Adipocyte (in vitro differentiated cells): ENCODE data around the gene CADPS2.
A peak's percentile ranks its signal among the peaks of the same experiment; 100 is the strongest.

ENCODE experiments used
- DNase-seq: peaks from one replicate; pipeline ENCODE4 v3.0.0-alpha.2; 2015; ENCODE audit warnings: low read depth
- H3K27me3 ChIP-seq: replicated peaks from 2 replicates; pipeline ENCODE4 v1.7.0; 2013; ENCODE audit warnings: mild to moderate bottlenecking, low read length, moderate library complexity; ENCODE audit not compliant: control insufficient read depth, insufficient read depth
- H3K36me3 ChIP-seq: 2 replicates; pipeline ENCODE4 v1.7.0; 2013; ENCODE audit warnings: low read length, mild to moderate bottlenecking, moderate library complexity; ENCODE audit not compliant: control insufficient read depth, insufficient read depth, severe bottlenecking
- H3K4me1 ChIP-seq: 2 replicates; pipeline ENCODE4 v1.7.0; 2013; ENCODE audit warnings: mild to moderate bottlenecking, low read length, moderate library complexity; ENCODE audit not compliant: control insufficient read depth, insufficient read depth
- H3K4me3 ChIP-seq: 2 replicates; pipeline ENCODE4 v1.7.0; 2013; ENCODE audit warnings: mild to moderate bottlenecking, low read length, moderate library complexity
- H3K9ac ChIP-seq: 2 replicates; pipeline ENCODE4 v1.7.0; 2013; ENCODE audit warnings: mild to moderate bottlenecking, low read length, moderate library complexity
- H3K9me3 ChIP-seq: 2 replicates; pipeline ENCODE4 v1.7.0; 2013; ENCODE audit warnings: mild to moderate bottlenecking, low read length, moderate library complexity; ENCODE audit not compliant: control insufficient read depth

Gene CADPS2

GRCh38 chr7:122887198-122887597 is 938 bp upstream of the CADPS2 start:
- no peaks in the 10 kb centered on the region for H3K36me3 ChIP-seq
- peak overlapping the region; percentile 92 for H3K4me3 ChIP-seq
- peak overlapping the region; percentile 83 for H3K9ac ChIP-seq
- H3K27me3 ChIP-seq = no peaks in the 10 kb centered on the region
- DNase-seq = peak; percentile 91
- H3K4me1 ChIP-seq = peaks cover 6% of the 10 kb centered on the region
- H3K9me3 ChIP-seq = no peaks in the 10 kb centered on the region

GRCh38 chr7:122885583-122886356 is 490 bp downstream of the CADPS2 start:
- peaks cover 6% of the 10 kb centered on the region for H3K4me1 ChIP-seq
- peak overlapping the region; percentile 92 for H3K4me3 ChIP-seq
- H3K36me3 ChIP-seq = no peaks in the 10 kb centered on the region
- H3K27me3 ChIP-seq = no peaks in the 10 kb centered on the region
- H3K9ac ChIP-seq = peak overlapping the region; percentile 83
- no peaks in the 10 kb centered on the region for H3K9me3 ChIP-seq
- peak; percentile 75 for DNase-seq

- no peaks in the 10 kb centered on the region for H3K9me3 ChIP-seq
- H3K4me1 ChIP-seq = peaks cover 6% of the 10 kb centered on the region
- DNase-seq = no peak
- no peak overlapping the region for H3K9ac ChIP-seq
- no peaks in the 10 kb centered on the region for H3K36me3 ChIP-seq
- H3K27me3 ChIP-seq = no peaks in the 10 kb centered on the region
- H3K4me3 ChIP-seq = no peak overlapping the region
These were observed 2.1 kb downstream of the CADPS2 start for GRCh38 chr7:122884186-122884585.

GRCh38 chr7:122883049-122883680 is 3.1 kb downstream of the CADPS2 start:
- no peak for DNase-seq
- Histone ChIP-seq H3K36me3 (no peaks in the 10 kb centered on the region), H3K4me3 (no peak overlapping the region), H3K9me3 (no peaks in the 10 kb centered on the region), H3K4me1 (peaks cover 6% of the 10 kb centered on the region), H3K27me3 (no peaks in the 10 kb centered on the region), H3K9ac (no peak overlapping the region)

GRCh38 chr7:122881324-122881723 is 4.9 kb downstream of the CADPS2 start:
- Histone ChIP-seq H3K4me1 (peaks cover 6% of the 10 kb centered on the region), H3K36me3 (no peaks in the 10 kb centered on the region), H3K9me3 (no peaks in the 10 kb centered on the region), H3K4me3 (no peak overlapping the region), H3K27me3 (no peaks in the 10 kb centered on the region), H3K9ac (no peak overlapping the region)
- DNase-seq = no peak

- H3K9me3 ChIP-seq = peaks cover 32% of the 10 kb centered on the region
- H3K9ac ChIP-seq = no peak overlapping the region
- no peaks in the 10 kb centered on the region for H3K36me3 ChIP-seq
- H3K4me1 ChIP-seq = no peaks in the 10 kb centered on the region
- no peaks in the 10 kb centered on the region for H3K27me3 ChIP-seq
- H3K4me3 ChIP-seq = no peak overlapping the region
- no peak for DNase-seq
These were observed 17.0 kb downstream of the CADPS2 start for GRCh38 chr7:122869260-122869659.

GRCh38 chr7:122867471-122867980 is 18.7 kb downstream of the CADPS2 start:
- H3K9me3 ChIP-seq = peaks cover 32% of the 10 kb centered on the region
- no peak for DNase-seq
- no peak overlapping the region for H3K9ac ChIP-seq
- H3K36me3 ChIP-seq = no peaks in the 10 kb centered on the region
- no peaks in the 10 kb centered on the region for H3K4me1 ChIP-seq
- H3K4me3 ChIP-seq = no peak overlapping the region
- H3K27me3 ChIP-seq = no peaks in the 10 kb centered on the region

- no peaks in the 10 kb centered on the region for H3K36me3 ChIP-seq
- no peak overlapping the region for H3K9ac ChIP-seq
- DNase-seq = no peak
- H3K9me3 ChIP-seq = peaks cover 25% of the 10 kb centered on the region
- H3K27me3 ChIP-seq = no peaks in the 10 kb centered on the region
- no peak overlapping the region for H3K4me3 ChIP-seq
- no peaks in the 10 kb centered on the region for H3K4me1 ChIP-seq
These were observed 21.4 kb downstream of the CADPS2 start for GRCh38 chr7:122864838-122865237.

- peak; percentile 68 for DNase-seq
- no peaks in the 10 kb centered on the region for H3K27me3 ChIP-seq
- no peak overlapping the region for H3K9ac ChIP-seq
- H3K9me3 ChIP-seq = peaks cover 16% of the 10 kb centered on the region
- no peaks in the 10 kb centered on the region for H3K36me3 ChIP-seq
- no peaks in the 10 kb centered on the region for H3K4me1 ChIP-seq
- H3K4me3 ChIP-seq = no peak overlapping the region
These were observed 22.2 kb downstream of the CADPS2 start for GRCh38 chr7:122864016-122864415.

- Histone ChIP-seq H3K9me3 (no peaks in the 10 kb centered on the region), H3K36me3 (no peaks in the 10 kb centered on the region), H3K27me3 (no peaks in the 10 kb centered on the region), H3K4me3 (no peak overlapping the region), H3K9ac (no peak overlapping the region), H3K4me1 (no peaks in the 10 kb centered on the region)
- no peak for DNase-seq
These were observed 27.9 kb downstream of the CADPS2 start for GRCh38 chr7:122858320-122858719.

- no peak overlapping the region for H3K9ac ChIP-seq
- H3K9me3 ChIP-seq = no peaks in the 10 kb centered on the region
- DNase-seq = no peak
- no peaks in the 10 kb centered on the region for H3K4me1 ChIP-seq
- no peaks in the 10 kb centered on the region for H3K27me3 ChIP-seq
- no peaks in the 10 kb centered on the region for H3K36me3 ChIP-seq
- no peak overlapping the region for H3K4me3 ChIP-seq
These were observed 35.7 kb downstream of the CADPS2 start for GRCh38 chr7:122850528-122850927.
